IMR-90 (cell line): ENCODE results near the gene IL17B. TPM values are rescaled to one million over a fixed set of nuclear protein-coding genes. Genes with fewer than 3 reads are reported as not detected.

Experiments used
- ATAC-seq: fragments of 200-7000 bp; cut with Tn5 transposase; 2 replicates; pipeline ENCODE4 v1.9.1; 2020; ENCODE audit warnings: low read depth, mild to moderate bottlenecking, moderate library complexity
- BruUV-seq: library from RNA; stranded (reverse); fragments of 400-500 nt; replicated peaks from 2 replicates; lab custom pipeline; 2021; lab: Mats Ljungman, UMichigan
- CTCF ChIA-PET: fragments of 300-600 bp; formaldehyde crosslinking; extraction: SDS; loops from one replicate; lab custom pipeline; 2021; ENCODE audit warnings: antibody characterized with exemption; lab: Yijun Ruan, JAX
- POLR2A ChIA-PET: fragments of 300-600 bp; sonication (Branson Sonifier 250); formaldehyde crosslinking; loops from one replicate; lab custom pipeline; 2022; ENCODE audit warnings: antibody characterized with exemption; ENCODE audit not compliant: unreplicated experiment; lab: Charles Lee
- DNase-seq: peaks from one replicate; pipeline ENCODE4 v3.0.0; 2013
- H2AFZ ChIP-seq: replicated peaks from 2 replicates; pipeline ENCODE3; 2013; ENCODE audit warnings: low read length, mild to moderate bottlenecking; ENCODE audit not compliant: poor library complexity
- H2AK5ac ChIP-seq: 2 replicates; pipeline ENCODE4 v1.6.1; 2013; ENCODE audit warnings: low read depth, low read length, inconsistent platforms
- H2AK9ac ChIP-seq: replicated peaks from 2 replicates; pipeline ENCODE3; 2013; ENCODE audit warnings: mild to moderate bottlenecking, low read depth, low read length, moderate library complexity; ENCODE audit not compliant: poor library complexity
- H2BK120ac ChIP-seq: 2 replicates; pipeline ENCODE4 v1.6.1; 2013; ENCODE audit warnings: low read depth, low read length, inconsistent platforms
- H2BK15ac ChIP-seq: 3 replicates; pipeline ENCODE4 v1.6.1; 2013; ENCODE audit warnings: low read depth, low read length, inconsistent platforms
- H2BK20ac ChIP-seq: 2 replicates; pipeline ENCODE4 v1.6.1; 2013; ENCODE audit warnings: low read depth, mild to moderate bottlenecking, inconsistent platforms, low read length, moderate library complexity
- H2BK5ac ChIP-seq: 2 replicates; pipeline ENCODE4 v1.6.1; 2013; ENCODE audit warnings: mild to moderate bottlenecking, low read depth, low read length, inconsistent platforms; ENCODE audit not compliant: poor library complexity, severe bottlenecking
- H3K14ac ChIP-seq: replicated peaks from 2 replicates; pipeline ENCODE4 v1.6.1; 2013; ENCODE audit warnings: low read depth, low read length, inconsistent platforms
- H3K18ac ChIP-seq: 2 replicates; pipeline ENCODE4 v1.6.1; 2013; ENCODE audit warnings: low read depth, low read length, control low read depth
- H3K23ac ChIP-seq: 2 replicates; pipeline ENCODE4 v1.6.1; 2013; ENCODE audit warnings: low read depth, low read length, inconsistent platforms
- H3K27ac ChIP-seq: 2 replicates; pipeline ENCODE4 v1.5.1; 2013; ENCODE audit warnings: mild to moderate bottlenecking, control low read depth, low read length; ENCODE audit not compliant: insufficient read depth
- H3K27me3 ChIP-seq: 2 replicates; pipeline ENCODE4 v1.6.1; 2013; ENCODE audit warnings: low read length; ENCODE audit not compliant: control insufficient read depth, insufficient read depth
- H3K36me3 ChIP-seq: 2 replicates; pipeline ENCODE4 v1.6.1; 2013; ENCODE audit warnings: low read length, mixed read lengths; ENCODE audit not compliant: control insufficient read depth, insufficient read depth
- H3K4ac ChIP-seq: 2 replicates; pipeline ENCODE4 v1.6.1; 2013; ENCODE audit warnings: low read depth, low read length, inconsistent platforms
- H3K4me1 ChIP-seq: 2 replicates; pipeline ENCODE4 v1.6.1; 2013; ENCODE audit warnings: low read length, mixed read lengths; ENCODE audit not compliant: control insufficient read depth, insufficient read depth
- H3K4me2 ChIP-seq: 2 replicates; pipeline ENCODE4 v1.6.1; 2013; ENCODE audit warnings: low read depth, mild to moderate bottlenecking, control low read depth, low read length, moderate library complexity
- H3K4me3 ChIP-seq: 2 replicates; pipeline ENCODE4 v1.5.1; 2013; ENCODE audit warnings: low read depth, mild to moderate bottlenecking, control low read depth, low read length, moderate library complexity; ENCODE audit not compliant: insufficient read depth
- H3K56ac ChIP-seq: 2 replicates; pipeline ENCODE4 v1.6.1; 2013; ENCODE audit warnings: low read length, inconsistent platforms; ENCODE audit not compliant: insufficient read depth; ENCODE audit errors: extremely low read depth
- H3K79me1 ChIP-seq, 2 experiments: 2 replicates each; pipeline ENCODE4 v1.6.1; 2013; ENCODE audit warnings: low read length in 2 of 2, inconsistent platforms in 1 of 2, low read depth in 1 of 2
- H3K9ac ChIP-seq: 2 replicates; pipeline ENCODE4 v1.6.1; 2013; ENCODE audit warnings: low read depth, low read length, control low read depth
- H3K9me1 ChIP-seq: 2 replicates; pipeline ENCODE4 v1.6.1; 2013; ENCODE audit warnings: low read length, inconsistent platforms; ENCODE audit not compliant: insufficient read depth
- H3K9me3 ChIP-seq: 2 replicates; pipeline ENCODE4 v1.6.1; 2013; ENCODE audit warnings: low read length; ENCODE audit not compliant: control insufficient read depth, insufficient read depth
- H4K20me1 ChIP-seq: 2 replicates; pipeline ENCODE4 v1.6.1; 2013; ENCODE audit warnings: low read length, inconsistent platforms; ENCODE audit not compliant: insufficient read depth
- H4K5ac ChIP-seq: 2 replicates; pipeline ENCODE4 v1.6.1; 2013; ENCODE audit warnings: mild to moderate bottlenecking, low read depth, low read length, control low read depth
- H4K8ac ChIP-seq, 2 experiments: 2 replicates each; pipeline ENCODE4 v1.6.1; 2013; ENCODE audit warnings: low read depth in 2 of 2, low read length in 2 of 2, control low read depth in 1 of 2, inconsistent platforms in 1 of 2
- H4K91ac ChIP-seq: 2 replicates; pipeline ENCODE4 v1.6.1; 2013; ENCODE audit warnings: low read depth, low read length, inconsistent platforms; ENCODE audit not compliant: insufficient read depth
- CEBPB ChIP-seq: IDR thresholded peaks from 2 replicates; pipeline ENCODE4 v1.6.1; 2012; ENCODE audit warnings: low read depth, low read length, improper control_type of control experiment
- FOS ChIP-seq: fragments of 150-350 bp; IDR thresholded peaks from 2 replicates; pipeline ENCODE4 v1.6.1; 2016; ENCODE audit warnings: low read depth, low read length
- MAZ ChIP-seq: IDR thresholded peaks from 2 replicates; pipeline ENCODE4 v1.6.1; 2012; ENCODE audit warnings: low read depth, mild to moderate bottlenecking, low read length, improper control_type of control experiment, moderate library complexity, borderline replicate concordance
- POLR2A ChIP-seq: IDR thresholded peaks from 2 replicates; pipeline ENCODE4 v1.6.1; 2012; ENCODE audit warnings: mild to moderate bottlenecking, low read depth, low read length
- RAD21 ChIP-seq: IDR thresholded peaks from 2 replicates; pipeline ENCODE4 v1.6.1; 2012; ENCODE audit warnings: low read length, improper control_type of control experiment
- SMC3 ChIP-seq: fragments of 150-350 bp; IDR thresholded peaks from 2 replicates; pipeline ENCODE4 v1.6.1; 2016; ENCODE audit warnings: low read depth, mild to moderate bottlenecking, antibody characterized with exemption, low read length, moderate library complexity
- WGBS, 2 experiments: methylation state at CpG; one replicate each; pipeline versions ENCODE4 v1.1.5 to v1.1.7; 2013; ENCODE audit warnings: missing lambda C conversion rate in 2 of 2; ENCODE audit not compliant: insufficient read length in 1 of 2; ENCODE audit errors: extremely low coverage in 2 of 2; 5-methylcytosine and 5-hydroxymethylcytosine counted together
- dilution Hi-C: fragments of 300-500 bp; cut with HindIII; formaldehyde crosslinking; loops from one replicate; pipeline ENCODE4 v1.14.3; 2018; ENCODE audit warnings: low sequenced_read_pairs; ENCODE audit not compliant: unreplicated experiment
- in situ Hi-C: fragments of 300-500 bp; cut with MboI; formaldehyde crosslinking; loops from 3 replicates; pipeline ENCODE4 v1.14.3; 2019; ENCODE audit warnings: low sequenced_read_pairs, inconsistent platforms, mixed read lengths
- intact Hi-C: fragments of 100-400 bp; cut with micrococcal nuclease; formaldehyde crosslinking; loops from 2 replicates; pipeline ENCODE4 v1.10.0; 2022
- polyA plus RNA-seq, 3 experiments: library from polyadenylated mRNA; depleted of rRNA; stranded (reverse); fragments of >200 nt; gene quantifications; 2 replicates each; pipeline ENCODE4 v1.2.3, GENCODE V29; 2012; ENCODE audit warnings: low replicate concordance in 1 of 3
- total RNA-seq: library from RNA; depleted of rRNA; stranded (reverse); fragments of >200 nt; gene quantifications from 2 replicates; pipeline ENCODE4 v1.2.3, GENCODE V29; 2012
- TF ChIP-seq, protein P1 (sequence below): conservative IDR thresholded peaks from 2 replicates; pipeline ENCODE4 v1.5.1; 2012; ENCODE audit warnings: mild to moderate bottlenecking, low read depth, low read length, improper control_type of control experiment

IL17B gene
- total and polyA plus RNA-seq, 2 of the 4 experiments (the other 2 are of a cell fraction), result 0.31 TPM; not detected in 1

DNA sequence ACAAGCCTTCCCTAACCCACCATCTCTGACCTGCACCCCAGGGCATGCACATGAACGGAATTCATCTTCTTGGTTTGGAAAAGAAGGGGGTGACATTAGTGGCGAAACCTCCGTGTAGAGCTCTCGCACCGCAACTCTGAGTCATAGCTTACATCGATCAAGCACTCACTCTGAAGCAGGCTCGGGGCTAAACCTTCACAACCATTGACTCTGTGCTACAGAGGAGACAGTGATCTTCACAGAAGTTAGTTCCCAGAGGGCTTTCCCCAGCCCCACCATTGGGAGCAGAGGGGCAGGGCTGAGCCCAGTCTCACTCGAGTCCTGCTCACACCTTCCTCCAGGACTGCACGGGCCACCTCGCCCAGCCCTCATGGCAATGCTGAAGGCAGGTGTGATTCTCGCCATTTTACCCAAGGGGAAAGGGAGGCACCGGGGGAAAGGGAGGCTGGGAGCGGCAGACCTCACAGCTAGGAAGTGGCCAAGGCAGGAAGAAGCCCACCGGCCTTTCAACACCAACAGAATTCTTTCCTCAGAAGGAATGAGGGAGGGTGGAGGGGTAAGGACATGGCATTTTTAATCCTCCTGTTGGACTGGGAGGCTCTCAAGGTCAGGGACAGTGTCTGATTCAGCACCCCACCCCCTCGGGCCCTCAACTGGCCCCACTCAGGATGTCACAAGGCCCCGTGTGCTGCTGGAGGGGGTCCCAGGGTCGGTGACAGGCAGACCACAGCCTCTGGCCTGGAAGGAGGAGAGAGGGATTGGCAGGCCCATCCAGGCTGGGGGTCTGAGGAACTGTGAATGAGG is 25.9 kb upstream of the IL17B start:
- H3K23ac ChIP-seq, result peak overlapping the region; percentile 92
- H3K27ac ChIP-seq, result peak overlapping the region; percentile 93
- H3K9ac ChIP-seq, result peak overlapping the region; percentile 79
- H3K18ac ChIP-seq, result peak overlapping the region; percentile 86
- CTCF ChIA-PET, result interaction anchor here (0.5 to 2.1 kb wide), 4 partner anchors 14 to 35 kb away, joined by 3 to 6 read pairs (median 4); no protein-coding TSS in a partner anchor
- POLR2A ChIA-PET, result interaction anchor here (0.6 to 1.6 kb wide), 4 partner anchors 18 to 35 kb away, joined by 3 to 6 read pairs (median 5); no protein-coding TSS in a partner anchor
- peak overlapping the region; percentile 96 for H4K91ac ChIP-seq
- H3K4me1 ChIP-seq, result peaks cover 24% of the 10 kb centered on the region
- H3K9me3 ChIP-seq, result no peaks in the 10 kb centered on the region
- peak overlapping the region; percentile 96 for H2BK5ac ChIP-seq
- peak overlapping the region; percentile 94 for H2BK120ac ChIP-seq
- BruUV-seq, result no TSS peak
- peaks cover 12% of the 10 kb centered on the region for H3K9me1 ChIP-seq
- WGBS, 2 experiments, result 0% methylated on average over 1 of the region's 17 CpGs; no CpG with 5 or more reads in 1 of the 2 experiments
- H3K4me2 ChIP-seq, result peak overlapping the region; percentile 71
- H2AFZ ChIP-seq, result peak overlapping the region; percentile 58
- H3K79me1 ChIP-seq, result peaks cover 7 to 41% of the 10 kb centered on the region in 2 experiments; a peak in 3 of 4 replicates
- peaks cover 20% of the 10 kb centered on the region for H3K36me3 ChIP-seq
- H3K56ac ChIP-seq, result peak overlapping the region; percentile 81
- no peaks in the 10 kb centered on the region for H3K27me3 ChIP-seq
- H3K4ac ChIP-seq, result peak overlapping the region; percentile 99
- peak; percentile 44 for ATAC-seq
- H4K5ac ChIP-seq, result peak overlapping the region; percentile 76
- peak; percentile 95 for DNase-seq
- peak overlapping the region; percentile 61 for H3K14ac ChIP-seq
- peak overlapping the region; percentile 99; the same call in 2 of the 3 replicates for H2BK15ac ChIP-seq
- peak overlapping the region; percentile 97 for H2AK5ac ChIP-seq
- intact Hi-C loops, result no loop called here
- H2AK9ac ChIP-seq, result peak overlapping the region; percentile 94
- TF ChIP-seq SMC3, result no peak
- peak; percentile 43; the same call in 1 of the 2 replicates for TF ChIP-seq MAZ
- peak; percentile 84 for TF ChIP-seq FOS
- peak; percentile 81 for TF ChIP-seq CEBPB
- TF ChIP-seq POLR2A, result peak; percentile 61
- no peak for TF ChIP-seq RAD21
- TF ChIP-seq, protein P1, sequence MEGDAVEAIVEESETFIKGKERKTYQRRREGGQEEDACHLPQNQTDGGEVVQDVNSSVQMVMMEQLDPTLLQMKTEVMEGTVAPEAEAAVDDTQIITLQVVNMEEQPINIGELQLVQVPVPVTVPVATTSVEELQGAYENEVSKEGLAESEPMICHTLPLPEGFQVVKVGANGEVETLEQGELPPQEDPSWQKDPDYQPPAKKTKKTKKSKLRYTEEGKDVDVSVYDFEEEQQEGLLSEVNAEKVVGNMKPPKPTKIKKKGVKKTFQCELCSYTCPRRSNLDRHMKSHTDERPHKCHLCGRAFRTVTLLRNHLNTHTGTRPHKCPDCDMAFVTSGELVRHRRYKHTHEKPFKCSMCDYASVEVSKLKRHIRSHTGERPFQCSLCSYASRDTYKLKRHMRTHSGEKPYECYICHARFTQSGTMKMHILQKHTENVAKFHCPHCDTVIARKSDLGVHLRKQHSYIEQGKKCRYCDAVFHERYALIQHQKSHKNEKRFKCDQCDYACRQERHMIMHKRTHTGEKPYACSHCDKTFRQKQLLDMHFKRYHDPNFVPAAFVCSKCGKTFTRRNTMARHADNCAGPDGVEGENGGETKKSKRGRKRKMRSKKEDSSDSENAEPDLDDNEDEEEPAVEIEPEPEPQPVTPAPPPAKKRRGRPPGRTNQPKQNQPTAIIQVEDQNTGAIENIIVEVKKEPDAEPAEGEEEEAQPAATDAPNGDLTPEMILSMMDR, result peak; percentile 19; the same call in 1 of the 2 replicates
- H3K4me3 ChIP-seq, result peak overlapping the region; percentile 2; the same call in 1 of the 2 replicates
- dilution Hi-C loops, result no loop called here
- H4K8ac ChIP-seq, result peak overlapping the region; percentile 86 to 88
- H4K20me1 ChIP-seq, result peaks cover 36% of the 10 kb centered on the region
- in situ Hi-C loops, result no loop called here
- peak overlapping the region; percentile 95 for H2BK20ac ChIP-seq
